ENCODE data around the gene FRS3.

- TF ChIP-seq CTCF (conservative IDR thresholded peaks at IDR 0.05; ENCODE audit: low read length) (no peak), EZH2phosphoT487 (IDR thresholded peaks at IDR 0.05; ENCODE audit: borderline replicate concordance) (no peak)
Measured at GRCh38 chr6:41756354-41756753, 23.3 kb downstream of the FRS3 start.
